Muscle layer of colon (tissue), 2 donors: Measurements from ENCODE around the gene MROH2B.

Experiments
- H3K27ac ChIP-seq: one replicate; pipeline ENCODE4 v1.7.0; 2013; ENCODE audit warnings: low read depth, mild to moderate bottlenecking, low read length, moderate library complexity
- H3K27me3 ChIP-seq, 2 donors: one replicate each; pipeline ENCODE4 v1.7.0; 2013; ENCODE audit warnings: low read length in 2 of 2, mild to moderate bottlenecking in 2 of 2; ENCODE audit not compliant: insufficient read depth in 2 of 2, control insufficient read depth in 1 of 2
- H3K36me3 ChIP-seq: one replicate; pipeline ENCODE4 v1.7.0; 2013; ENCODE audit warnings: mild to moderate bottlenecking, low read length; ENCODE audit not compliant: insufficient read depth
- H3K4me1 ChIP-seq: one replicate; pipeline ENCODE4 v1.7.0; 2013; ENCODE audit warnings: mild to moderate bottlenecking, low read length; ENCODE audit not compliant: insufficient read depth
- H3K4me3 ChIP-seq, 2 donors: one replicate each; pipeline ENCODE4 v1.7.0; 2013; ENCODE audit warnings: low read length in 2 of 2, low read depth in 1 of 2, mild to moderate bottlenecking in 1 of 2, moderate library complexity in 1 of 2
- H3K9ac ChIP-seq: one replicate; pipeline ENCODE4 v1.7.0; 2013; ENCODE audit warnings: low read length
- H3K9me3 ChIP-seq: one replicate; pipeline ENCODE4 v1.7.0; 2013; ENCODE audit warnings: mild to moderate bottlenecking, low read length
- donor health status: abdominal sarcoma.
- donor health status: Adenocarcinoma of cecum.

The MROH2B gene

DNA sequence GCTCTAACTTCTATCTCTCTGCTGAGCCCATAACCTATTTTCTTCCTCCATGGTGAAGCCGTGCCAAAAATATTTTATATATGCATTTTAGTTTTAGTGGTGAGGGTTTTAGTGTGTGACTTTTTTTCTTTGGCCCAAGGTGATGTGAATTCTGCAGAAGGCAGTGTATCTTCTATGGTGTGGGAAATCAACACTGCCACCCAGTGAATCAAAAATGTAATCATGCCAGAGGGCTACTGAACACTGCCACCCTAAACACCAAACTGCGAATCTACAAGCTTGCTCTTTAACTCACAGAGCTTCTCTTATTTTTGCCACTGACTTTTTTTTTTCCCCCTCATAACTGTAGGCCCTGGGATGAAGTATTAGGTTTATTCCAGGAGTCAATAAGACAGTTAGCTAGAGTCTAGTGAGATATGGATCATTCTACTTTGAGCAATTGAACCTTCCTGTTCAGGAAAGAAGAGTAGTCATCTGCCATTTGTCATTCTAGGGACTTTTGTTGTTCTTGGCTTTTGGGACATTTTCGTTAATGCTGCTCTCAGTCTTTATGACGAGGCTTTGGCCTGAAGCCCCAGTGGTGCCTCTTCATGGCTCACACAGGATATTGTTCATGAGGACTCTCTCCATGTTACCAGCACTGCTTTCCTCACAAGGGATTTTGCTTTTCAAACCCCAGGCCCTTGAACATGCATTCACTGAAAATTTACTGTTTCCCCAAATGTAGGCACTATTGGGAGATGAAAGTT lies 108.8 kb downstream of the MROH2B start:
- Histone ChIP-seq H3K4me1 (no peaks in the 10 kb centered on the region), H3K9me3 (no peaks in the 10 kb centered on the region), H3K9ac (no peak overlapping the region), H3K27ac (no peak overlapping the region), H3K36me3 (no peaks in the 10 kb centered on the region), H3K4me3 (no peak overlapping the region), H3K27me3 (no peaks in the 10 kb centered on the region)

- Histone ChIP-seq H3K36me3 (no peaks in the 10 kb centered on the region), H3K27me3 (no peaks in the 10 kb centered on the region), H3K9ac (no peak overlapping the region), H3K9me3 (no peaks in the 10 kb centered on the region), H3K4me1 (no peaks in the 10 kb centered on the region), H3K4me3 (no peak overlapping the region), H3K27ac (no peak overlapping the region)
Observed at GRCh38 chr5:40960037-40960436, 111.1 kb downstream of the MROH2B start.

- H3K36me3 ChIP-seq, result no peaks in the 10 kb centered on the region
- no peak overlapping the region for H3K4me3 ChIP-seq
- H3K27ac ChIP-seq, result no peak overlapping the region
- H3K9me3 ChIP-seq, result no peaks in the 10 kb centered on the region
- H3K4me1 ChIP-seq, result no peaks in the 10 kb centered on the region
- no peaks in the 10 kb centered on the region for H3K27me3 ChIP-seq
- no peak overlapping the region for H3K9ac ChIP-seq
Observed at GRCh38 chr5:40958811-40959210, 112.3 kb downstream of the MROH2B start.

GRCh38 chr5:40957048-40957447 lies 114.1 kb downstream of the MROH2B start:
- no peak overlapping the region for H3K27ac ChIP-seq
- H3K4me3 ChIP-seq, result no peak overlapping the region
- H3K9me3 ChIP-seq, result no peaks in the 10 kb centered on the region
- H3K4me1 ChIP-seq, result no peaks in the 10 kb centered on the region
- H3K36me3 ChIP-seq, result no peaks in the 10 kb centered on the region
- H3K27me3 ChIP-seq, result no peaks in the 10 kb centered on the region
- H3K9ac ChIP-seq, result no peak overlapping the region

DNA sequence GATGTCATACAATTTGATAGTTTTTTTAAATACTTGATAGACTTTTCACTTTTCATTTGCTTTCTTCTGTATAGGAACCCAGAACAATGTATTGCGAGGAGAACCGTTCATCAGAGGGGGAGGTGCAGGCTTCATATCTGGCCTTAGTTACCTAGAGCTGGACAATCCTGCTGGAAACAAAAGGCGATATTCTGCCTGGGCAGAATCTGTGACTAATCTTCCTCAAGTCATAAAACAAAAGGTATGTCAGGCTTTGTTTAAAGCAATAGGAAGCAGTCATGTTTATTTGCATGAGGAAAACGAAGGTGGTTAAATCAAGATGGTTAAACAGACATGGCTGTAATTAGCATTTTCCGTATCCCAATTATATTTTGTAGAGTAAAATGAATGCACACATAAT lies 115.8 kb downstream of the MROH2B start:
- Histone ChIP-seq H3K9me3 (no peaks in the 10 kb centered on the region), H3K27ac (no peak overlapping the region), H3K4me3 (no peak overlapping the region), H3K9ac (no peak overlapping the region), H3K36me3 (no peaks in the 10 kb centered on the region), H3K4me1 (no peaks in the 10 kb centered on the region), H3K27me3 (no peaks in the 10 kb centered on the region)
